NB4 (cell line): Measurements from ENCODE around the gene GZMM.

Source experiments
- CTCF ChIP-seq: IDR thresholded peaks from one replicate; pipeline ENCODE4 v1.5.1; 2012; ENCODE audit warnings: low read depth, low read length
- MAX ChIP-seq: IDR thresholded peaks from 2 replicates; pipeline ENCODE4 v1.6.1; 2011; ENCODE audit warnings: low read depth, low read length
- POLR2A ChIP-seq: IDR thresholded peaks from 2 replicates; pipeline ENCODE4 v1.6.1; 2011; ENCODE audit warnings: mild to moderate bottlenecking; ENCODE audit not compliant: insufficient read length; ENCODE audit errors: extremely low read depth

GRCh38 chr19:573519-573825, 29.6 kb downstream of the GZMM start:
- TF ChIP-seq CTCF (no peak), POLR2A (no peak), MAX (no peak)
